Caco-2 (cell line): ENCODE measurements around the gene CMTM4. TPM values are rescaled to one million over a fixed set of nuclear protein-coding genes. Genes with fewer than 3 reads are reported as not detected.

ENCODE experiments used
- BruUV-seq: library from RNA; stranded (reverse); fragments of 400-500 nt; replicated peaks from 2 replicates; lab custom pipeline; 2021; lab: Mats Ljungman, UMichigan
- CTCF ChIA-PET: fragments of 300-600 bp; sonication (Branson Sonifier 250); formaldehyde crosslinking; loops from one replicate; lab custom pipeline; 2022; ENCODE audit warnings: antibody characterized with exemption; lab: Charles Lee
- POLR2A ChIA-PET: fragments of 300-600 bp; sonication (Branson Sonifier 250); formaldehyde crosslinking; loops from one replicate; lab custom pipeline; 2022; ENCODE audit warnings: antibody characterized with exemption; lab: Charles Lee
- DNase-seq, 2 experiments: peaks; one replicate each; pipeline versions ENCODE4 v3.0.0 to v3.0.0-alpha.2; 2020 to 2022
- H3K27me3 ChIP-seq: replicated peaks from 2 replicates; pipeline ENCODE4 v1.6.0; 2011; ENCODE audit warnings: low read length; ENCODE audit not compliant: control insufficient read depth, insufficient read depth
- H3K36me3 ChIP-seq: 2 replicates; pipeline ENCODE4 v1.5.1; 2011; ENCODE audit warnings: low read length; ENCODE audit not compliant: control insufficient read depth, insufficient read depth
- H3K4me1 ChIP-seq: fragments of 250-450 bp; sonication (Bioruptor Pico); 2 replicates; pipeline ENCODE4 v1.5.1; 2020; ENCODE audit warnings: mild to moderate bottlenecking
- H3K4me3 ChIP-seq: 2 replicates; pipeline ENCODE4 v1.5.1; 2011; ENCODE audit warnings: low read depth, mild to moderate bottlenecking, control low read depth, low read length
- H3K9me3 ChIP-seq: fragments of 250-450 bp; sonication (Bioruptor Pico); 2 replicates; pipeline ENCODE4 v1.5.1; 2020; ENCODE audit warnings: mild to moderate bottlenecking, moderate library complexity
- H3K27ac Mint-ChIP-seq: one replicate; pipeline ENCODE4 v1.8.0; 2022; ENCODE audit warnings: mixed read lengths; ENCODE audit not compliant: unreplicated experiment
- H3K27me3 Mint-ChIP-seq: one replicate; pipeline ENCODE4 v1.8.0; 2022; ENCODE audit warnings: mixed read lengths; ENCODE audit not compliant: insufficient read depth, unreplicated experiment
- H3K36me3 Mint-ChIP-seq: one replicate; pipeline ENCODE4 v1.8.0; 2022; ENCODE audit warnings: mild to moderate bottlenecking, mixed read lengths; ENCODE audit not compliant: insufficient read depth, unreplicated experiment
- H3K4me1 Mint-ChIP-seq: one replicate; pipeline ENCODE4 v1.8.0; 2022; ENCODE audit warnings: low read depth, mixed read lengths; ENCODE audit not compliant: unreplicated experiment
- H3K4me3 Mint-ChIP-seq: one replicate; pipeline ENCODE4 v1.8.0; 2022; ENCODE audit warnings: mild to moderate bottlenecking, moderate library complexity, mixed read lengths; ENCODE audit not compliant: unreplicated experiment
- H3K9me3 Mint-ChIP-seq: one replicate; pipeline ENCODE4 v1.8.0; 2022; ENCODE audit warnings: mixed read lengths; ENCODE audit not compliant: unreplicated experiment
- intact Hi-C: fragments of 100-400 bp; cut with micrococcal nuclease; formaldehyde crosslinking; loops from one replicate; pipeline ENCODE4 v1.10.0; 2022; ENCODE audit not compliant: unreplicated experiment
- total RNA-seq: library from RNA; stranded (reverse); gene quantifications from 2 replicates; pipeline ENCODE4 v1.2.3, GENCODE V29; 2022
- TF ChIP-seq, protein P1 (sequence below), 2 experiments: fragments of 200-600 bp in 1 of 2; IDR thresholded peaks; 1 replicate in 1 of 2; 2 replicates in 1 of 2; pipeline versions ENCODE4 v1.5.1 to v1.8.0; 2011 to 2022; ENCODE audit warnings: antibody characterized with exemption in 1 of 2, control low read depth in 1 of 2, inconsistent platforms in 1 of 2, low read depth in 1 of 2, low read length in 1 of 2, mild to moderate bottlenecking in 1 of 2, moderate library complexity in 1 of 2; ENCODE audit not compliant: insufficient read depth in 1 of 2, severe bottlenecking in 1 of 2, unreplicated experiment in 1 of 2

Gene CMTM4
- total RNA-seq, 1 experiment from 2014 or later, result 108 TPM

DNA sequence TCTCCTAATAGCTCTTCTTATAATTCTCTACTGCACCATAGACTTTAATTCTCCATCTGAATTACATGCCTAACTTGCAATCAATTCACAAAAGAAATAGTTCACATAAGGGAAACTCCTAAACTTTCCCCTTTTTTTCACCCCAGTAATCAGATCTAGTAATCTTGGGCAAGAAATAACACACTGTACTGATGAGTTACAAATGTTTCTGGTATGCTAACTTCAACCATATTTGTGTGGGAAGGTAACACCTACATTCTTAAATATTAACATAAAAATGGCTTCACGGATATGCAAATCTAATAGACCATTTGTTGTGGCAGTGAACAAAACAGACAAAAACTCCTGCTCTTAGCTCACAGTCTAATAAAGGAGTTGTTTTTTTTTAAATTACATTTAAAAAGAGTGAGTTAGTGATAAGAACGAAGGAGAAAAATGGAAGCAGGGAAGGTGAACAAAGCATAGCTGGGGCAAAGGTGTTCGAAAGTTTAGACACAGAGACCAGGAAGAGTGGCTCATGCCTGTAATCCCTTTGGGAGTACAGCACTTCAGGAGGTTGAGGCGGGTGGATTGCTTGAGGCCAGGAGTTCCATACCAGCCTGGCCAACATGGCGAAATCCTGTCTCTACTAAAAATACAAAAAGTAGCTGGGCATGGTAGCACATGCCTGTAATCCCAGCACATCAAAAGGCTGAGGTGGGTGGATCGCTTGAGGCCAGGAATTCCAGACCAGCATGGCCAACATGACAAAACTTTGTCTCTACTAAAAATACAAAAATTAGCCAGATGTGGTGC lies 57.3 kb downstream of the CMTM4 start:
- ChIA-PET CTCF (interaction anchor here (1.3 to 1.5 kb wide), 2 partner anchors 12 kb away, joined by 4 to 5 read pairs; no protein-coding TSS in a partner anchor), POLR2A (no interaction called here)
- DNase-seq, result no peak
- H3K9me3 ChIP-seq, result no peaks in the 10 kb centered on the region
- intact Hi-C loops, result no loop called here
- H3K27me3 ChIP-seq, result no peaks in the 10 kb centered on the region
- no peaks in the 10 kb centered on the region for H3K4me1 ChIP-seq
- H3K27me3 Mint-ChIP-seq, result no peaks in the 10 kb centered on the region
- BruUV-seq, result no TSS peak
- H3K4me1 Mint-ChIP-seq, result no peaks in the 10 kb centered on the region
- H3K4me3 ChIP-seq, result no peak overlapping the region
- no peak overlapping the region for H3K27ac Mint-ChIP-seq
- H3K9me3 Mint-ChIP-seq, result no peaks in the 10 kb centered on the region
- H3K36me3 Mint-ChIP-seq, result peaks cover 27% of the 10 kb centered on the region
- H3K4me3 Mint-ChIP-seq, result no peak overlapping the region
- TF ChIP-seq, protein P1, sequence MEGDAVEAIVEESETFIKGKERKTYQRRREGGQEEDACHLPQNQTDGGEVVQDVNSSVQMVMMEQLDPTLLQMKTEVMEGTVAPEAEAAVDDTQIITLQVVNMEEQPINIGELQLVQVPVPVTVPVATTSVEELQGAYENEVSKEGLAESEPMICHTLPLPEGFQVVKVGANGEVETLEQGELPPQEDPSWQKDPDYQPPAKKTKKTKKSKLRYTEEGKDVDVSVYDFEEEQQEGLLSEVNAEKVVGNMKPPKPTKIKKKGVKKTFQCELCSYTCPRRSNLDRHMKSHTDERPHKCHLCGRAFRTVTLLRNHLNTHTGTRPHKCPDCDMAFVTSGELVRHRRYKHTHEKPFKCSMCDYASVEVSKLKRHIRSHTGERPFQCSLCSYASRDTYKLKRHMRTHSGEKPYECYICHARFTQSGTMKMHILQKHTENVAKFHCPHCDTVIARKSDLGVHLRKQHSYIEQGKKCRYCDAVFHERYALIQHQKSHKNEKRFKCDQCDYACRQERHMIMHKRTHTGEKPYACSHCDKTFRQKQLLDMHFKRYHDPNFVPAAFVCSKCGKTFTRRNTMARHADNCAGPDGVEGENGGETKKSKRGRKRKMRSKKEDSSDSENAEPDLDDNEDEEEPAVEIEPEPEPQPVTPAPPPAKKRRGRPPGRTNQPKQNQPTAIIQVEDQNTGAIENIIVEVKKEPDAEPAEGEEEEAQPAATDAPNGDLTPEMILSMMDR (IDR thresholded peaks at IDR 0.05; ENCODE audit: insufficient read depth in 1 of 2, low read depth in 1 of 2, low read length in 1 of 2, severe bottlenecking in 1 of 2, unreplicated experiment in 1 of 2), result no peak
- no peaks in the 10 kb centered on the region for H3K36me3 ChIP-seq

DNA sequence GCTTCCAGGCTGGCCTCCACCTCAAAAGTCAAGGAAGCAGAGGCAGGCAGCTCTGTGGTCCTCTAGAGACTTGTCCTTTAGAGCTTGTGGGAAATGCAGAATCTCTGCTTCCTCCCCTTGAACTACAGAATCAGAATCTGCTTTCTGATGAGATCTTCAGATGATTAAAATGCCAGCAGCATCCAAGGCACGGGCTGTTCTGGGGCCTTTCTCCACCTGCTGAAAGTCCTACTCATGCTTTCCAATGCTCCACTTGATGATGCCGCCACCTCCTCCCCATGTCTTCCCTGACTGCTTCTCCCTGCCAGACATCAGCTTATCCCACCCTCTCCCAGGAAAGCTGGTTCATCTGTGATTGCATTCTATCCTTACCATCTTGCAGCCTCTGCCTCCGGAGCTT lies 58.7 kb downstream of the CMTM4 start:
- H3K9me3 ChIP-seq, result no peaks in the 10 kb centered on the region
- DNase-seq, result no peak
- BruUV-seq, result no TSS peak
- Mint-ChIP-seq H3K36me3 (peaks cover 29% of the 10 kb centered on the region), H3K27ac (no peak overlapping the region), H3K4me1 (no peaks in the 10 kb centered on the region), H3K9me3 (no peaks in the 10 kb centered on the region), H3K4me3 (no peak overlapping the region), H3K27me3 (no peaks in the 10 kb centered on the region)
- ChIA-PET POLR2A (no interaction called here), CTCF (interaction anchor here (0.8 to 1.3 kb wide), 2 partner anchors 14 to 316 kb away, joined by 3 to 5 read pairs; no protein-coding TSS in a partner anchor)
- H3K27me3 ChIP-seq, result no peaks in the 10 kb centered on the region
- no peaks in the 10 kb centered on the region for H3K36me3 ChIP-seq
- no peak overlapping the region for H3K4me3 ChIP-seq
- TF ChIP-seq, protein P1 (IDR thresholded peaks at IDR 0.05; ENCODE audit: insufficient read depth in 1 of 2, low read depth in 1 of 2, low read length in 1 of 2, severe bottlenecking in 1 of 2, unreplicated experiment in 1 of 2), result no peak
- intact Hi-C loops, result no loop called here
- H3K4me1 ChIP-seq, result no peaks in the 10 kb centered on the region

GRCh38 chr16:66636199-66636598 lies 60.3 kb downstream of the CMTM4 start:
- CTCF ChIA-PET, result interaction anchor here (1.5 kb wide), 1 partner anchor 27 kb away, joined by 4 read pairs; no protein-coding TSS in a partner anchor
- peaks cover 1% of the 10 kb centered on the region; the same call in 1 of the 2 replicates for H3K36me3 ChIP-seq
- no peak for DNase-seq
- POLR2A ChIA-PET, result no interaction called here
- BruUV-seq, result no TSS peak
- no peaks in the 10 kb centered on the region for H3K9me3 ChIP-seq
- Mint-ChIP-seq H3K27me3 (no peaks in the 10 kb centered on the region), H3K36me3 (peaks cover 37% of the 10 kb centered on the region), H3K9me3 (no peaks in the 10 kb centered on the region), H3K4me3 (no peak overlapping the region), H3K27ac (no peak overlapping the region), H3K4me1 (no peaks in the 10 kb centered on the region)
- intact Hi-C loops, result no loop called here
- H3K27me3 ChIP-seq, result no peaks in the 10 kb centered on the region
- TF ChIP-seq, protein P1 (IDR thresholded peaks at IDR 0.05; ENCODE audit: insufficient read depth in 1 of 2, low read depth in 1 of 2, low read length in 1 of 2, severe bottlenecking in 1 of 2, unreplicated experiment in 1 of 2), result no peak
- no peak overlapping the region for H3K4me3 ChIP-seq
- no peaks in the 10 kb centered on the region for H3K4me1 ChIP-seq
